HG03135 (cell line): ENCODE results near the gene SORCS2.

Experiments
- ATAC-seq: cut with Tn5 transposase; IDR thresholded peaks from one replicate; pipeline ENCODE4 v1.9.1; 2021; ENCODE audit warnings: mild to moderate bottlenecking, moderate library complexity; ENCODE audit not compliant: unreplicated experiment

Gene SORCS2

DNA sequence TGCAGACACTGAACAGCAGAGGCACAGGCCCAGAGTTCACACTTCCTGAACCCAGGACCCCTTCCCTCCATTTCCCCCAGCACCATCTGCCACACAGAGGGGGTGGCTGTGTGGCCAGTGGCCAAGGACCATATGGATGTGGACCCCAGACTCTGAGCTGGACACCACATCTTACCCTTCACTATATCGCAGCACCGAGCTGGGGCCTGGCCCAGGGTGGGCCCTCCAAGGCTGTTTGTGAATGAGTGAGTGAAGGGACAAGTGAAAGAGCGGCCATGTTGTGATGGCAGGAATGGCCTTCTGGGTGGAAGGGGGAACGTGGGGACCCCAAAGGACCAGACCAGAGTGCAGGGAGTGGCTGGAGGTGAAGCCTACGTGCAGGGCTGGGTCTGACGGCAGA lies 498.7 kb downstream of the SORCS2 start:
- no peak for ATAC-seq

DNA sequence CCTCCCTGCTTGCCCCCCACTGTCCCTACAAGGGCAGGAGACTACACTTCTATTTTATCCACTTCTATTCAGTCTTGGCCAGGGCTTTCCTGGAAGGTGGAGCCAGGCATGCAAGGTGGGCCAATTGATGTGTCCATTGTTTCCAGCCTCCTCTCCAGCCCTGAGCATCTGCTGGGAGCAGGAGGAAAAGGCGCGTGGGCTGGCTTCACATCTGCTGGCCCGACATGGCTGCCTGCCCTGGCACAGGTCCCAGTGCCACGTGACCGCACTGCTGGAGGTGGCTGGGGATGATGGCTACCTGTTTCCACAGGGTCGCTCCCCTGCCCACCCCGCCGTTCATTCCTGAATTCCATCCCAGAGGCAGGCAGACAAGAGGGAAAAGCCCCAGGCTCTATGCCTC lies 499.6 kb downstream of the SORCS2 start:
- no peak for ATAC-seq

DNA sequence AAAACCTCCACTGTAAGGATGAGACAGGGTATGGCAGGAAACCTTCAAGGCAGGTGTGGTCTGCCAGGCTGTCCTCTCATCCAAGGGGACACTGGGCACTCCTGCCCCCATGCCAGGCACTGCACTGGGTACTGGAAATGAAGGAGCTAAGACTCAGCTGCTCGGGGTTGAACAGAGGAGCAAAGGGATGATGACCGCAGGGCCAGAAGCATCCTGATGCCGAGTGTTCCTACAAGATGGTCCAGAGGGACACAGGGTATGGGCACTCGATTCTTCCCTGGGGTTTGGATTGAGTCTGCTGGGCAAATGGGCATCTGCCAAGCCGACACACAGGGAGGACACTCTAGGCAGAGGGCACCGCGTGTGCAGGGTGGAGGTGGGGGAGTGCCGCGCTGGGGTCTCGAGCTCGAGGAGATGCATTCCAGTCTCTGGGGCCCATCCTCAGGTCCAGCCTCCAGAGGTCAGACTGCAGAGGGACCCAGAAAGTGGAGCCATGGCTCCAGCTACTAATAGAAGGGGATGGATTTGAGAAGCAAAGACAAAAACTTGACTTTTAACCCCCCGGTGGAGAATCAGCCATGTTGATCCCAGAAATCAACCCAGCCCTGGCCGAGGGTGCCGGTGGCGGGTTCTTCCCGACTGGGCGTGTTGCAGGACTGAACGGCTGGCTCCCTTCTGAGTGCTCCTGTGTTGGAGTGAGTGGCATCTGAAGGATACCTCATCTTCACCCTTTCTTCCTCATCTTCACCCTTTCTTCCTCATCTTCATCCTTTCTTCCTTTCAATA lies 500.3 kb downstream of the SORCS2 start:
- no peak for ATAC-seq

DNA sequence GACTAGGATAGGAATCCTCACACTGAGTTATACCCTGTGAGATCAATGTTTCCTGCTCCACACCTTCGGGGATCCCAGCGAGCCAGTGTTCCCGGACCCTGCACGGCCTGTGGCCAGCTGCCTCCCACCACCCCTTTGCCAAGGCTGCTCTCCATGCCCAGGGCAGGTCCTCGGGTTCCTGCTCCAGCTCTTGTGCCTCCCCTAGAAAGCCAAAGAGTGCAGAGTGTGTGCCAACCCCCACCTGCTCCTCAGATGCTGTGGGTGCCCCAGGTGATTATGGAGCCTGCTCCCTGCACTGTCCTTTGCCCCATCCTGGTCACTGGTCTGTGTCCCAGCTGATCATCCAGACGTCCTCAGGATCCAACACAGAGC lies 500.9 kb downstream of the SORCS2 start:
- ATAC-seq: no peak

DNA sequence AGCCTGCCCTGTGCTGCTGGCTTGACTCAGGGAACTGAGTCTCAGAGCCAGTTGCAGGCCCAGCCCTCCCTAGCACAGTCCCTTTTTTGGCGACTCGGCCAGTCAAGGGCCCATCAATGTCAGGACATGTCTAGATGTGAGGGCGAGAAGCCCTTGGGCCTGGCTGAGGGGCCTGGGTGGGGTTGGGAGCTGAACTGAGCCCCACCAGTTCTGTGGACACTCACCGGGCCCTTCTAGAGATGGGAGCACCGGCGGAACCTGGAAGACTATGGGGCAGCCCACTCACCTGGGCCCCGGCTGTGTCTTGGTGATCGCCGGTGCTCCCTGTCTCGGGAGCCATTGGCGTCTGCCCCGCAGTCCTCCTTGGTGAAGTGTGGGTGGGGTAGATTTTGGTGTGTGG lies 501.4 kb downstream of the SORCS2 start:
- no peak for ATAC-seq

DNA sequence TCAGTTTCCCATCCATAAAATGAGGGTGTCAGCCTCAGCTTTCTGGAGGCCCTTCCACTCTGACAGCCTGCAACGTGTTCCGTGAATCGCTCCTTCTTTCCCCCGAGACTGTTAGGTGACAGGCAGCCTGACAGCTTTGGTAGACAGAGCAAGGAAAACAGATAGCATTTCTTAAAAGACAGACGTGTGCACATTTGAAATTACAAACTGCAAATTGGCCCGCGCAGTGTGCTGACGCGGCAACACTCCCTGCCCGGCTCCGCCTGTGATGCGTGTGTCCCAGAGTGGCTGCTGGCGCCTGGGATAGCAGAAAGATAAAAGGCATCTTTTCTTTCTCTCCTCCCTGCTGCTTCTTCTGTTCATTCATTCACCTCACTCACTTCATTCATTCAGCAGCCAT lies 502.0 kb downstream of the SORCS2 start:
- no peak for ATAC-seq

DNA sequence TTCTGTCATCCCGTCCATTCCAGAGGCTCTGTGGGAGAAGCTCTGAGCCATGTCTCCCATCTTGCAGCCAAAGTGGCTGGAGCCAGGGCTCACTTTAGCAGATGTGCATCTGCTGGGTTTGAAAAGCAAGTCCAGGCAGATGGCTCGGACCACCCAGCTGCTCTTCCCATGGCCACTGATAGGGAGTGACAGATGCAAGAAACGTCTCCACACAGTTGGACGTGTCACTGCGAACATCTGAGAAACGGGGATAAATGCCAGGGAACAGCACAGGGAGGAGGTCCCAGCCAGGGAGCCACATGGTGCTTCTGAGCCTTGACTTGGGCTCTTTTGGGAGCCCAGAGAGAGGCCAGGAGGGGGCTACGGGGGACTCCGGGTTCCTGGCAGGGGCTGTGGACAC lies 505.0 kb downstream of the SORCS2 start:
- ATAC-seq: no peak

DNA sequence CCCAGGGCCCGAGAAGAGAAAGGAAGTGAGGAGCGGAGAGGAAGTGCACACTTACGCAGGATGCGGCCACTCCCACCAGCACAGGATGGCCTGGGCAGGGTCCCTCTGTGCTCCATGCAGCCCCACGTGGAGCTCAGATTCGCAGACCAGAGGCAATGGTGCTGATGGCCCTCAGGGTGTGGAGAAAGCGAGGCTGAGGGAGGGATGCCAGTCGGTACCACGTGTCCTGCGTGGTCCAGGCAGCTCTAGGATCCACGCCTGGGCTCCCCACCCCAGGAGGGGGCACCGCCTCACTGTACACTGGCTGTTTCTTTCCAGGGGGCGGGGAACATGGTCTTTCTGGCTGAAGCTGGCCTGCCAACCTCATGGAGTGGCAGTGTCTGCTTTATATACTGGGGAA lies 505.5 kb downstream of the SORCS2 start:
- no peak for ATAC-seq

DNA sequence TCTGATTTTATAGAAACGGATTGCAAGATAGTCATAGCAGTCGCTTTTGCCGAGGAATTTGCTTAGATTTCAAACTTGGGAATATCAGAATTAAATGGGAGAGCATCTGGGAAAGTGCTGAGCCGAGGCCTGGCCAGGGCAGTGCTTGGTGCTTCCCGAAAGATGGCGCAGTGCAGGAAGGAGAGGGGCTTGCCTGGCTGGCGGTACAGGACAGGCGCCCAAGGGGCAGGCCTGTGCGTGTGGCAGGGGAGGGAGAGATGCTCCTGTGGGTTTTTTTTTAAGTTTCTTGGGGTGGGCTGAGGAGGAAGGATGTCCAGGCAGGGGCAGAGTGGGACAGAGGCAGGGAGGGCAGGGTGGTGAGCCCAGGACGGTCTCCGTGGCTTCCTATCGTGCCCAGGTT lies 506.2 kb downstream of the SORCS2 start:
- ATAC-seq: no peak

DNA sequence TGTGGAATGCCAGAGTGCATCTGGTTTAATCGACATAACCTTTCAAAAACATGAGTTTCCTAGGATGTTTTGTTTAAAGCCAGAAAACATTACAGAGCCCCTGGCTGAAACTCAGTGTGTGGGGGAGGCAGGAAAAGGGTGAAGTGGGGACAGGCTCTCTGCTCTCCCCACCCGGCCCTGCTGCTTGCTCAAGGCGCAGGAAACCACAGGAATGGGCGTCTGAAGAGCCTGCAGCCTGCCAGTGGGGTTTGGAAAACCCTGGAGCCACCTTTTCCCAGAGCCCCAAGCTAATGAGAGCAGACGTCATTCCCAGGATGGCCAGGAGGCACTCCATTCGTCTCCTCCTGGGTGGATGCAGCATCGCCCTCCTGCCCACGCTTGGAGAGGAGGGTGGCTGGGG lies 506.7 kb downstream of the SORCS2 start:
- ATAC-seq: no peak

DNA sequence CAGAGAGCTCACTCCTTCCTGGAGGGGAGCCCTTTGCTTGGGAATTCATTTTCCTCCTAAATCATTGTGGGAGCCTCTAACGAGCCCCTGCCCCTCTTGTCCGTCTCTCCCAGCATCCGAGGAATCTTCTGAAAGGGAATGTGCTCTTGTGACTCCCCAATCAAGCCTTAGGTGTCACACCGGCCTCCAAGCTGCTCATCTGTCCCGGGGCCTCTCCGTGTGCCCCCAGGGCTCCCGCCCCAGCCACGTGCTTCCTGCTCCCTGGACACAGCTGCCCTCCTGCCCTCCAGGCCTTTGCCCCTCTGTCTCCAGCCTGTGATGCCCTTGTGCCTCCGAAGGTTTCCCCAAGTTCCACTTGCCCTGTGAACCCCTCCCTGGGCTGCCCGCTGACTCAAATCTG lies 507.5 kb downstream of the SORCS2 start:
- no peak for ATAC-seq

DNA sequence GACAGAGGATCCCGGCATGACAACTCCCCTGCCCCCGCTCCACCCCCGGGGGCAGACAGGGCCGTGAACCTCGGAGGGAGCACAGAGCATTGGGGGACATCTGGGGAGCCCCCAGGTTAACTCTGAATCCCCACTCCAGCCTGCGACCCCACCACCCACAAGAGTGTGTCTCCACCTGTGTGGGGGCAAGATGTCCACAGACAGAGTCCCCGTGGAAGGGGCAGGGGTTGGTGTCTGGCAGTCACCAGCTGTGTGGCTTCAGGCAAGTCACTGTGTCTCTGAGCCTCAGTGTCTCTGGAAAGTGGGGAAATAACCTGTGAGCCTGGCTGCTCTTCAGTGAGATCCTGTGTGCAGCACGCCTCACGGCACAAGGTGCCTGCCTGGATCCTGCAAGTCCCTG lies 508.3 kb downstream of the SORCS2 start:
- no peak for ATAC-seq

DNA sequence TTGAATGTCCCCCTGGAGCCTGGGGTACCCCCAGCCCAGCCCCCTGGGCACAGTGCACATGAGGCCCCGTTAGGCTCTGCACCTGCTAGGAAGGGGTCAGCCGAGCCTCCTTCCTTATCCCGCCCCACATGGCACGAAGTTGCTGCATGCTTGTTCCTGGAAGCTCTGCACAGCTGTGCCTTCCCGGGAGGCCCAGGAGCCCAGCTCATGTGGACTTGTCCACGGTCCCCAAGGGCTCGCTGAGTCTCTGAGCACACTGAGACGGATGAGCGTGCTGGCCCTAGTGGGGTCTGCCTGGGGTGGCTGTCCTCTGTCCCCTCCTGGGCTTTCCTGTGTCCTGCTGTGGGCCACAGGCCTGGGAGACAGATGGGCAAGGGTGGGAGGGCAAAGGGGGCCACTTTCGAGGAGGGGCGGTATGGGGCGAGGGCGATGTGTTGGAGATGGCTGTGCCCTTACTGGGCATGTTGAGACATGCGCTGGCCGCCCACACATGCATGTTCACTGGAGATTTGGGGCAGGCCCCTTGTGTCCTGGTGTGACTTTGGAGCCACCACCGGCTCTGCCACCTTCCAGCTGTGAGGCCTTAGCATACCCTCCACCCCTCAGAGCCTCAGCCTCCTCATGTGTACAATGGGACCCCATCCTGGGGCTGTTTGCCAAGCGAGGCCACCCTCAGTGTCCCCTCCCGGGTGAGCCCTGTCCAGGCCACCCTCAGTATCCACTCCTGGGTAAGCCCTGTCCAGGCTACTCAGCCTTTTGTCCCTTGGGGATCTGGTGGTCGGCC lies 509.7 kb downstream of the SORCS2 start:
- ATAC-seq: no peak

DNA sequence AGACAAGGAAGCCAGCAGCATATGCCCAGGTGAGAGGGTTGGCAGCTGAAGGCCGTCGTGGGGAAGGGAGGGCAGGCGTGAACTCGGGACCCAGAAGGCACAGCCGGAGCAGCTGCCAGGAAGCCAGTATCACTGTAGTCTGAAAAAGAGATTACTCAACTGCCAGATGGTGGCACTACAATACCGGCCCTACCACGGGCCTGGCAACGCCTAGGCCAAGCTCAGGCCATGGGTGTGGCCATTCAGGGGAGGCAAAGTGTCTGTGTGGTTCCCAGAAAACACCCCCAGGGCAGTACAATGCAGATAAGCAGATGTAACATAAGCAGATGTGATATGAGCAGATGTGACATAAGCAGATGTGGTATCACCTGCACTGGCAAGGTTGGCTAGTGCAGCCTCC lies 511.4 kb downstream of the SORCS2 start:
- ATAC-seq: no peak

DNA sequence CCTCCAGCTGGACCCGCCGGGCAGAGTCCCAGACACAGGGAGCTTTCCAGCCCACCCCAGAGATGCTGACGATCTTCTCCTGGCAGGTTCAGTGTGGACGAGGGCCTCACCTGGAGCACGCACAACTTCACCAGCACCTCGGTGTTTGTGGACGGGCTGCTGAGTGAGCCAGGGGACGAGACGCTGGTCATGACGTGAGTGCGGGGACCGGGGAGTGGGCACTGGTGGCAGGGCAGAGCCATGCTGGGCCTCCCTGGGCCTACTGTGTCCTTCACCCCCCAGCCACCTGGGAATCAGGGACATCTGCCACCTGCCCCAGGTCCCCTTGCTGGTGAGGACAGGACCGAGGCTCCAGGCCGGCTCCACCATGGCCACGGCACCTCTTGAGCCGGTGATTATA lies 511.8 kb downstream of the SORCS2 start:
- ATAC-seq: no peak

DNA sequence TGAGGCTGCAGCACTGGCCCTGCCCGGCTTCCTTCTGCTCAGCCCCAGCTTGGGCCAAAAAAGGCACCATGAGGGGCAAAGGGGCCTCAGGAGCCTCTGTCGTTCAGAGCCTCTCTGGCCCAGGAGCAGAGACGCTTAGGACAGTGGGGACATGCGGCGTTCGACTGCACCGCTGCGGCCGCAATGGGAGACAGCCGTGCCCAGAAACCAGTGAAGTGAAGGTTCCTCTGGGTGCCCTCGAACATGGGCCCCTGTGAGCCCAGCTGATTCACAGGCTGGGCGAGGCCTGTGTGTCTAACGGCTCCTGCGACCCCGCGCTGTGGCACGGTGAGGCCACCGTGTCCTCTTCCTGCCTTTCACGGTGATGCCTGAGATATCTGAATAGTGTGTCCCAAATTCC lies 512.3 kb downstream of the SORCS2 start:
- ATAC-seq: no peak

DNA sequence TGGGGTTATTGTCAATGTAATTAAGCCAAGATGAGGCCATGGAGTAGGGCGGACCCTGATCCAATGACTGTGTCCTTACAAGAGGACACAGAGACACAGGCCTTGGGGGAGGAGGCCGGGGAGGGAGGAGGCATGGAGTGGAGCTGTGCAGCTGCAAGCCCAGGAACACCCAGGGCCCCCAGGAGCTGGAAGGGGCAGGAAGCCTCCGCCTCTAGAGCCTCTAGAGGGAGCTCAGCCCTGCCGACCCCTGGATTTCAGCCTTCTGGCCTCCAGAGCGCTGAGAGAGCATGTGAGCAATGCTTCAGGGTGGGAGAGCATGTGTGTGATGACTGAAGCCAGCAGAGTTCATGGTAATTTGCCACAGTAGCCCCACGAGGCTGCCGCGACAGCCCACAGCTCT lies 512.7 kb downstream of the SORCS2 start:
- no peak for ATAC-seq

DNA sequence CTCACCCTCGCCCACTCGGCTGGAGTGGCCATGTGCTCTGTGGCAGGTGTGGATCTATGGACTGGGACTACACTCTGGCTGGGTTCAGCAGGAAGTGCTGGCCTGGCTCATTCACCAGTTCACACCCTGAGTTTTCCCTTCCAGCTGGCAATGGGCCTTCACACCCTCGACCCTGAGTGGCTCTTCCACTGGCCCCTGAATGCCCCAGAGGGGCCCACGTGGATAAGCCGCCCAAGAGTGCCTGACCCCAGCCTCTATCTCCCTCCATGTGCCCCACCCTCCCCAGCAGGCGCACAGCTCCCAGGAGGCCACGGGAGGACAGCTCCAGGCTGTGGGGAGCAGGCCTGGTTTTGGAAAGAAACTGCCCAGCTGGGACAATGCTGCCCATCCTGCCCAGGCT lies 513.3 kb downstream of the SORCS2 start:
- no peak for ATAC-seq

DNA sequence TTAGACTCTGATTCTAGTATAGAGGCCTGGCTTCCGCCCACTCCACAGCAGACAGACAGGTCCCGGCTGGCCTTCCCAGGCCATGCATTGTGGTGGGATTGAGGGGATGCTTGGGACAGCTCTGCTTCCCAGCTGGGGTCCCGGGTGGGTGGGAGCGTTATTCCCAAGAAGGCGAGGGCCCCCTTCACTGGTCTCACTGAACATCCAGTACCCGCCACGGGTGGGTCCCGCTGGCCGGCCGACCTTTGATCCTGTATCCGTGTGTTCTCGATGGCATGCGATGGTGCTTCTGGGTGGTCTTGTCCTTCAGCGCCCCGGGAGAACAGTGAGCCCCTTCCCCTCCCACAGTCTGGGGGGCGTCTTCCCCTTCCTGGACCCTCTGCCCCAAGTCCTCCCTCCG lies 515.9 kb downstream of the SORCS2 start:
- no peak for ATAC-seq

DNA sequence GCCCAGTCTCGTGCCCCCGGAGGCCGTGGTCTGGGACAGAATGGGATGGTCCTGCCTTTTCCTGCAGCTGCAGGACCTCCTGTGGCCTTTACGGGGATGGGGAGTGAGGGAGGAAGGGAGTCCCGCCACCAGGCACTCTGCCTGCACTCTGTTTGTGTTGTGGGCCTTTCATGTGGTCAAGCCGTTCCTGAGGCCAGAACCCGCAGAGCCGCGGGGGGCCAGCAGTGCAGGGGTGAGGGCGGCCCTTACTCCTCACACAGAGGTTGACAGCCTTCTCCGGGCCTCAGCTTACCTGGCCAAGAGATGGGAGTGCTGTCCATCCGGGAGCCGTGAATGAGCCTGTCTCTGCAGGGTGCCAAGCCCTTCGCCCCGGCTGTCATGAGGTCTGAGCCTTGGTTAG lies 516.6 kb downstream of the SORCS2 start:
- ATAC-seq: no peak

DNA sequence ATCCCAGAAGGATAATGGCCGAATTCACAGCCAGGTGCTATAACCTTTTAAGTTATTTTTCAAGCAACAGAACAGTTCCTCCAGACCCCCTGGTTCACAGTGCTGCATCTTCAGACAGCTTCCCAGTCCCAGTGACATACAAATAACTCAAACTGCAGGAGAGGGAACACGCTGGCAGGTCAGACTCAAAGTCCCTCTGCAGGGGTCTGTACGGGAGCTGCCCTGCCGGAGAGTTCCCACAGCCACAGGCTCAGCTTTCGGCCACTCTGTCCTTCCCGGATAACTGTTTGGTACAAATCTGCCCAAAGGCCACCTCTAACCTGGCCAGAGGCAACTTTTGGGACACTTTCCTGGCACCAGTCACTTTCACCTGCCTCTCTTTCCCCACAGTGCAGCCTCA lies 517.1 kb downstream of the SORCS2 start:
- no peak for ATAC-seq

DNA sequence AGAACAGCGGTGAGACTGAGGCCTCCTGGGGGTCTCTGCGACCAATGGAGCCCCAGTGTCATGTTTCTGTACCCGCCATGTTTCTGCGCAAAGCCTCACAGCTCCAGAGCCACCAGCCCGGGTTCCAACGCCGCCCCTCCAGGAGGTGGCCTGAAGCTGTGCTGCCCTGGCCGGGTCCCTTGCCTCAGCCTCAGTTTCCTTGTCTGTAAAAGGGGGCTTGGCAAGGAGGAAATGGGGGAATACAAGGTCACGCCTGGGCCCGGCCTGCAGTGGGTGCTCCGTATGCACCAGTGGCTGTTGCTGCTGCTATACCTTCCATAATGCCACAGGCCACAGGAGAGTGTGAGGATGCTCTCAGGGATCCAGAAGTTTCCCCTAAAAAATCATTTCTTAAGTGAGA lies 517.8 kb downstream of the SORCS2 start:
- no peak for ATAC-seq
